Measurements from ENCODE around the gene COTL1. TPM values are rescaled to one million over a fixed set of nuclear protein-coding genes. Genes with fewer than 3 reads are reported as not detected.

The COTL1 gene
- total and polyA plus RNA-seq, 8 donors: 92.7 to 206 (median 119) TPM

- DNase-seq (no peak), ATAC-seq (no peak)
- peaks cover 0 to 46% of the 10 kb centered on the region in 2 donors for H3K36me3 ChIP-seq
- H3K4me3 ChIP-seq: no peak overlapping the region
- peaks cover 0 to 24% of the 10 kb centered on the region in 2 donors for H3K4me1 ChIP-seq
- no peaks in the 10 kb centered on the region for H3K9me3 ChIP-seq
- intact Hi-C loops (cut with DNase I): no loop called here
- no peaks in the 10 kb centered on the region for H3K27me3 ChIP-seq
- no peak overlapping the region for H3K27ac ChIP-seq
- no peak for TF ChIP-seq CTCF (IDR thresholded peaks at IDR 0.05)
Measured at GRCh38 chr16:84563786-84564420, 54.0 kb downstream of the COTL1 start.

GRCh38 chr16:84563064-84563715 is 54.7 kb downstream of the COTL1 start:
- Histone ChIP-seq H3K4me3 (no peak overlapping the region), H3K4me1 (peaks cover 0 to 17% of the 10 kb centered on the region in 2 donors), H3K27ac (no peak overlapping the region), H3K36me3 (peaks cover 0 to 46% of the 10 kb centered on the region in 2 donors), H3K27me3 (no peaks in the 10 kb centered on the region), H3K9me3 (no peaks in the 10 kb centered on the region)
- no peak for DNase-seq
- intact Hi-C loops (cut with DNase I): no loop called here
- no peak for TF ChIP-seq CTCF (IDR thresholded peaks at IDR 0.05)
- peak; percentile 21 for ATAC-seq

GRCh38 chr16:84562174-84562815 is 55.6 kb downstream of the COTL1 start:
- Histone ChIP-seq H3K27me3 (no peaks in the 10 kb centered on the region), H3K4me1 (peaks cover 0 to 13% of the 10 kb centered on the region in 2 donors), H3K4me3 (no peak overlapping the region), H3K9me3 (no peaks in the 10 kb centered on the region), H3K36me3 (peaks cover 0 to 44% of the 10 kb centered on the region in 2 donors), H3K27ac (peak overlapping the region in 1 of 2 donors; percentile 37)
- ATAC-seq (peak; percentile 53), DNase-seq (peak in 1 of 4 donors; percentile 44)
- intact Hi-C loops (cut with DNase I): no loop called here
- no peak for TF ChIP-seq CTCF (IDR thresholded peaks at IDR 0.05)

GRCh38 chr16:84561291-84561690 is 56.6 kb downstream of the COTL1 start:
- ATAC-seq (no peak), DNase-seq (no peak)
- intact Hi-C loops (cut with DNase I): no loop called here
- Histone ChIP-seq H3K4me1 (peaks cover 0 to 13% of the 10 kb centered on the region in 2 donors), H3K9me3 (no peaks in the 10 kb centered on the region), H3K27ac (no peak overlapping the region), H3K27me3 (peaks cover 0 to 5% of the 10 kb centered on the region in 2 donors), H3K36me3 (peaks cover 0 to 34% of the 10 kb centered on the region in 2 donors), H3K4me3 (no peak overlapping the region)
- no peak for TF ChIP-seq CTCF (IDR thresholded peaks at IDR 0.05)

- intact Hi-C loops (cut with DNase I): no loop called here
Measured at GRCh38 chr16:84560269-84560668, 57.6 kb downstream of the COTL1 start.

More at GRCh38 chr16:84560269-84560668, 57.6 kb downstream of the COTL1 start:
- no peak for TF ChIP-seq CTCF (IDR thresholded peaks at IDR 0.05)
- H3K9me3 ChIP-seq: no peaks in the 10 kb centered on the region
- no peak overlapping the region for H3K4me3 ChIP-seq
- DNase-seq (no peak), ATAC-seq (no peak)
- H3K4me1 ChIP-seq: peaks cover 0 to 13% of the 10 kb centered on the region in 2 donors
- peaks cover 0 to 5% of the 10 kb centered on the region in 2 donors for H3K27me3 ChIP-seq
- peaks cover 0 to 24% of the 10 kb centered on the region in 2 donors for H3K36me3 ChIP-seq
- H3K27ac ChIP-seq: no peak overlapping the region
